GM08714 (cell line): ENCODE results near the gene SALL3.

Experiments used
- H3K4me3 ChIP-seq: fragments of 200-500 bp; sonication (Bioruptor generic); 2 replicates; pipeline ENCODE4 v1.5.1; 2014; ENCODE audit warnings: mild to moderate bottlenecking, low read length, inconsistent platforms
- ZNF274 ChIP-seq: IDR thresholded peaks from 2 replicates; pipeline ENCODE4 v1.6.1; 2012; ENCODE audit warnings: mild to moderate bottlenecking, low read depth, low read length

SALL3 gene

GRCh38 chr18:79022603-79023002 is 43.0 kb downstream of the SALL3 start:
- H3K4me3 ChIP-seq, result no peak overlapping the region
- no peak for TF ChIP-seq ZNF274

DNA sequence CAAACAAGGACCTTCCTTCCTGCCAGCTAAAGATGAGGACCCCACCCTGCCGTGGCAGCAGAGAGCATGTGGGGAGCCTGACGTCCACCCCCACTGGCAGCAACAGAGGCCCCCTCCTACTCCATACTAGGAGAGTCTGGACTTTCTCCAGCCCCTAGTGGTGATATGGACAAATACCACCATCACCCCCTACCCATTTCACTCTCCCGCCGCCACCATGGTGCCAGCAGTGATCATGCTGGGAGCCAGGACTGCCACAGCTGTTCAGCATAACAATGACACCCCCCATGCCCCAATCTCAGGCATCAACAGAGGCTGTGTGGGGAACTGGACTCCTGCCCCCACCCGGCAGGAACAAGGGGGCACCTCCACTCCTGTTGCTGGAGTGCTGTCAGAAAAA is 46.9 kb downstream of the SALL3 start:
- no peak for TF ChIP-seq ZNF274
- no peak overlapping the region for H3K4me3 ChIP-seq

DNA sequence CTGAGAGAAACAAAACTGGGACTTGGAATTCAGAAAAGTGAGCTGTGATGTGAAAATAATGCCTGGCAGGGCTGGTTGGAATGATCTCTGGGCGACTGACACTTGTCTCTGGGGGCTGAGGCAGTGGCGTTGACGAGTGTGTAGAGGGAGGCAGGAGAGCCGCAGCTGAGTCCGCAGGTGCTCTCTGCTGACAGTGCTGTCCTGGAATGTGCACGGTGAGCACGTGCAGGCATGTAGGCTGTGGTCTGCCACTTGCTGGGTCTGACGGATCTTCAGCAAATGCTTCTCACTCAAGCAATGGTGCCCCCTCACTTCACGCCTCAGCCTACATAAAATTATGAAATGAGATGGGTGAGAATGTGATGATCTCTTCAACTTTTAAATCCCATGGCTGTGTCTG is 51.1 kb downstream of the SALL3 start:
- no peak for TF ChIP-seq ZNF274

DNA sequence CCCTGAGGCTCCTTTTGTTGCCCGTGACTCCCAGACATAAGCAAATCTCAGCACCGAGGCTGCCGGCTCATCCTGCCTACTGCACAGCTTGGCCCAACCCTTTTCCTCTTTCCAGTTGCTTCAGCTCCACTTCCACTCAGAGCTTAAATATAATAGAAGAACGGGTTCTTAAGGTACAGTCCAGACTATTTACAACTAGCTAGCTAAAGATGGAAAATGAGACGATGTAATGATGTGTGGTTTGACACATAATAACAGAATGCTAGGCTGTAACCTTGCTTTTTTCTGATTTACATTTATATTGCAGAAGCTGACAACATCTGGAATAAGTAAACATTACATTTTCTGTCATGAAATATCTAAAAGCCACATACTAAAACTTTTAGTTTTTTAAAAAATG is 62.7 kb downstream of the SALL3 start:
- H3K4me3 ChIP-seq, result no peak overlapping the region
- TF ChIP-seq ZNF274, result no peak

More for the DNA sequence above, 51.1 kb downstream of the SALL3 start:
- no peak overlapping the region for H3K4me3 ChIP-seq

- TF ChIP-seq ZNF274, result no peak
- no peak overlapping the region for H3K4me3 ChIP-seq
Observed at GRCh38 chr18:79043288-79043687, 63.7 kb downstream of the SALL3 start.

- no peak overlapping the region for H3K4me3 ChIP-seq
- TF ChIP-seq ZNF274, result no peak
Observed at GRCh38 chr18:79046522-79046921, 66.9 kb downstream of the SALL3 start.

- no peak for TF ChIP-seq ZNF274
- H3K4me3 ChIP-seq, result no peak overlapping the region
Observed at GRCh38 chr18:79047556-79048244, 68.1 kb downstream of the SALL3 start.

DNA sequence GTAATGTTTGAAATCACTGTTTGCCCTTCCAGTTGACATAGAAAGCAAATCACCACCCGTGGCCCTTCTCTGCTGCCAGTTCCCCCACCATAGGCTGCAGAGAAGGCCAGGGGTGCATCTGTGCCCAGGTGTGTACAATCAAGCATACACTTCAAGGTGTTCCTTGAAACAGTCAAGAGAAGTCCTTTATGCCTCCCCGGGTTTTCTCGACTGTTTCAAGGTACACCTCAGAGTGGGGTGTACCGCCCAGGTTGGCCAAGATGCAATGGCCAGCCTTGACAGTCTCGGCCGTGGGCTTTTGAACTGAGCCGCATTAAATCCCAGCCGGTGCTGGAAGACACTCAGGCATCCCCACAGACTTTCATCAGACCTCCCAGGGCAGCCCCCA is 68.6 kb downstream of the SALL3 start:
- H3K4me3 ChIP-seq, result no peak overlapping the region
- no peak for TF ChIP-seq ZNF274

DNA sequence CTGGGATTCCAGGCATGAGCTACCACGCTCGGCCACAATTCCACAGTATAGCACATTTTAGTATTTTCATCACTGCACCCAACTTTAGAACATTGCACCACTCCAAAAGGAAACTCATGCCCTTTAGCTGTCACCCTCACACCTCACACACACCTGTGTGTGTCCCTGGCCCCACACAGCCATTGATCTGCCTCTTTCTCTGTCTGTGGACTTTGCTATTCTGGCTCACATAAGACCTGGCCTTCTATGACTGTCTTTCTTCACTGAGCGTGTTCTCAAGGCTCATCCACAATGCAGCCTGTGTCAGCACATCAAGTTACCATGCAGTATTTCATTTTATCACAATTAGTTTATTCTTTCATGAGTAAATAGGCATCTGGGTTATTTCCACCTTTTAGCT is 69.9 kb downstream of the SALL3 start:
- H3K4me3 ChIP-seq, result no peak overlapping the region
- TF ChIP-seq ZNF274, result no peak
